K562 (cell line): ENCODE data around the gene POLR3GL. TPM values are rescaled to one million over a fixed set of nuclear protein-coding genes. Genes with fewer than 3 reads are reported as not detected.
"Not testable (repeated sequence)": the region's sequence is repeated elsewhere in the genome, so short reads cannot be mapped to it uniquely, and the experiment has no call there.

Experiments
- ARID1B ChIP-seq: fragments of 450-650 bp; IDR thresholded peaks from 2 replicates; pipeline ENCODE4 v1.6.1; 2016; ENCODE audit warnings: antibody characterized with exemption, mild to moderate bottlenecking, inconsistent platforms
- DACH1 ChIP-seq: fragments of 450-650 bp; IDR thresholded peaks from 2 replicates; pipeline ENCODE4 v1.6.1; 2018; ENCODE audit not compliant: partially characterized antibody
- KDM1A ChIP-seq, 2 experiments: fragments of 450-650 bp; IDR thresholded peaks; 2 replicates each; pipeline ENCODE4 v1.6.1; 2016; ENCODE audit warnings: mild to moderate bottlenecking in 2 of 2
- LEF1 ChIP-seq: fragments of 450-650 bp; IDR thresholded peaks from 2 replicates; pipeline ENCODE4 v1.6.1; 2016; ENCODE audit warnings: mild to moderate bottlenecking
- SMARCE1 ChIP-seq: fragments of 450-650 bp; IDR thresholded peaks from 2 replicates; pipeline ENCODE4 v1.7.1; 2016; ENCODE audit warnings: mild to moderate bottlenecking
- SP1 ChIP-seq: sonication (generic); formaldehyde crosslinking; IDR thresholded peaks from 2 replicates; pipeline ENCODE4 v1.8.1; 2022; ENCODE audit warnings: mild to moderate bottlenecking, missing genetic modification reagents
- ZNF589 ChIP-seq: fragments of 200-800 bp; sonication (Bioruptor generic); IDR thresholded peaks from 2 replicates; pipeline ENCODE4 v1.6.1; 2016; ENCODE audit warnings: low read depth, missing genetic modification characterization, missing compliant biosample characterization
- ZSCAN32 ChIP-seq: fragments of 450-650 bp; formaldehyde crosslinking; IDR thresholded peaks from 2 replicates; pipeline ENCODE4 v1.4.0; 2020; ENCODE audit warnings: mild to moderate bottlenecking, moderate library complexity
- polyA plus RNA-seq, 8 experiments: library from polyadenylated mRNA; depleted of rRNA in 4 of 8; stranded (reverse) in 5 of 8; unstranded in 3 of 8; fragments of >200 nt; fragmentation: Nextera tagmentation in 2 of 8; fragmentation: Illumina TruSeq in 1 of 8; extraction: Ambion mirVana in 2 of 8; extraction: Trizol in 1 of 8; gene quantifications; 2 replicates each; pipeline versions ENCODE4 v1.2.1 to v1.2.3, GENCODE V29; 2011 to 2014; ENCODE audit warnings: inconsistent platforms in 1 of 8, missing spikeins in 1 of 8
- total RNA-seq, 7 experiments: library from RNA; depleted of rRNA in 6 of 7; stranded (reverse); fragments of >200 nt in 6 of 7; fragmentation: Illumina TruSeq in 2 of 7; extraction: Trizol in 2 of 7; gene quantifications; 2 replicates each; pipeline versions ENCODE4 v1.2.1 to v1.2.3, GENCODE V29; 2011 to 2021; ENCODE audit warnings: low replicate concordance in 1 of 7
- TF ChIP-seq, protein P1 (sequence below): sonication (generic); formaldehyde crosslinking; IDR thresholded peaks from 2 replicates; pipeline ENCODE4 v1.8.0; 2023; ENCODE audit warnings: mild to moderate bottlenecking, missing genetic modification reagents
- TF ChIP-seq, protein P2 (sequence below): sonication (generic); formaldehyde crosslinking; IDR thresholded peaks from 2 replicates; pipeline ENCODE4 v1.9.0; 2022; ENCODE audit warnings: mild to moderate bottlenecking, missing genetic modification reagents
- TF ChIP-seq, protein P3 (sequence below): fragments of 450-650 bp; IDR thresholded peaks from 2 replicates; pipeline ENCODE4 v1.6.1; 2016; ENCODE audit warnings: antibody characterized with exemption
- TF ChIP-seq, protein P4 (sequence below): sonication (generic); formaldehyde crosslinking; IDR thresholded peaks from 2 replicates; pipeline ENCODE4 v1.8.1; 2023; ENCODE audit warnings: missing genetic modification reagents, mild to moderate bottlenecking, borderline replicate concordance
- TF ChIP-seq, protein P5 (sequence below), 2 experiments: IDR thresholded peaks in 1 of 2; conservative IDR thresholded peaks in 1 of 2; 2 replicates each; pipeline ENCODE4 v1.6.1; 2016; ENCODE audit warnings: low read depth in 2 of 2, mild to moderate bottlenecking in 1 of 2, missing compliant biosample characterization in 1 of 2, missing genetic modification characterization in 1 of 2, moderate library complexity in 1 of 2

Gene POLR3GL
- total and polyA plus RNA-seq, 9 of the 15 experiments (the other 6 are each of a cell fraction or from before 2014, with no cell fraction given): 14.6 to 48.4 (median 38.2) TPM

DNA sequence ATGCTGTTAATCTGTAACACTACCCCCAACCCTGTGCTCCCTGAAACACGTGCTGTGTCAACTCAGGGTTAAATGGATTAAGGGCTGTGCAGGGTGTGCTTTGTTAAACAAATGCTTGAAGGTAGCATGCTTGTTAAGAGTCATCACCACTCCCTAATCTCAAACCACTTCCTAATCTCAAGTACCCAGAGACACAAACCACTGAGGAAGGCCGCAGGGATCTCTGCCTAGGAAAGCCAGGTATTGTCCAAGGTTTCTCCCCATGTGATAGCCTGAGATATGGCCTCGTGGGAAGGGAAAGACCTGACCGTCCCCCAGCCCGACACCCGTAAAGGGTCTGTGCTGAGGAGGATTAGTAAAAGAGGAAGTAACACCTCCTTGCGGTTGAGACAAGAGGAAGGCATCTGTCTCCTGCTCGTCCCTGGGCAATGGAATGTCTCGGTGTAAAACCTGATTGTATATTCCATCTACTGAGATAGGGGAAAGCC lies 31.9 kb upstream of the POLR3GL start (continued):
- TF ChIP-seq, protein P1, sequence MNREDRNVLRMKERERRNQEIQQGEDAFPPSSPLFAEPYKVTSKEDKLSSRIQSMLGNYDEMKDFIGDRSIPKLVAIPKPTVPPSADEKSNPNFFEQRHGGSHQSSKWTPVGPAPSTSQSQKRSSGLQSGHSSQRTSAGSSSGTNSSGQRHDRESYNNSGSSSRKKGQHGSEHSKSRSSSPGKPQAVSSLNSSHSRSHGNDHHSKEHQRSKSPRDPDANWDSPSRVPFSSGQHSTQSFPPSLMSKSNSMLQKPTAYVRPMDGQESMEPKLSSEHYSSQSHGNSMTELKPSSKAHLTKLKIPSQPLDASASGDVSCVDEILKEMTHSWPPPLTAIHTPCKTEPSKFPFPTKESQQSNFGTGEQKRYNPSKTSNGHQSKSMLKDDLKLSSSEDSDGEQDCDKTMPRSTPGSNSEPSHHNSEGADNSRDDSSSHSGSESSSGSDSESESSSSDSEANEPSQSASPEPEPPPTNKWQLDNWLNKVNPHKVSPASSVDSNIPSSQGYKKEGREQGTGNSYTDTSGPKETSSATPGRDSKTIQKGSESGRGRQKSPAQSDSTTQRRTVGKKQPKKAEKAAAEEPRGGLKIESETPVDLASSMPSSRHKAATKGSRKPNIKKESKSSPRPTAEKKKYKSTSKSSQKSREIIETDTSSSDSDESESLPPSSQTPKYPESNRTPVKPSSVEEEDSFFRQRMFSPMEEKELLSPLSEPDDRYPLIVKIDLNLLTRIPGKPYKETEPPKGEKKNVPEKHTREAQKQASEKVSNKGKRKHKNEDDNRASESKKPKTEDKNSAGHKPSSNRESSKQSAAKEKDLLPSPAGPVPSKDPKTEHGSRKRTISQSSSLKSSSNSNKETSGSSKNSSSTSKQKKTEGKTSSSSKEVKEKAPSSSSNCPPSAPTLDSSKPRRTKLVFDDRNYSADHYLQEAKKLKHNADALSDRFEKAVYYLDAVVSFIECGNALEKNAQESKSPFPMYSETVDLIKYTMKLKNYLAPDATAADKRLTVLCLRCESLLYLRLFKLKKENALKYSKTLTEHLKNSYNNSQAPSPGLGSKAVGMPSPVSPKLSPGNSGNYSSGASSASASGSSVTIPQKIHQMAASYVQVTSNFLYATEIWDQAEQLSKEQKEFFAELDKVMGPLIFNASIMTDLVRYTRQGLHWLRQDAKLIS (CRISPR knock-in tag): peak; percentile 68; the same call in 1 of the 2 replicates
- peak; percentile 77 for TF ChIP-seq LEF1
- TF ChIP-seq, protein P2, sequence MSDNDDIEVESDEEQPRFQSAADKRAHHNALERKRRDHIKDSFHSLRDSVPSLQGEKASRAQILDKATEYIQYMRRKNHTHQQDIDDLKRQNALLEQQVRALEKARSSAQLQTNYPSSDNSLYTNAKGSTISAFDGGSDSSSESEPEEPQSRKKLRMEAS (CRISPR knock-in tag): peak; percentile 98
- TF ChIP-seq, protein P3, sequence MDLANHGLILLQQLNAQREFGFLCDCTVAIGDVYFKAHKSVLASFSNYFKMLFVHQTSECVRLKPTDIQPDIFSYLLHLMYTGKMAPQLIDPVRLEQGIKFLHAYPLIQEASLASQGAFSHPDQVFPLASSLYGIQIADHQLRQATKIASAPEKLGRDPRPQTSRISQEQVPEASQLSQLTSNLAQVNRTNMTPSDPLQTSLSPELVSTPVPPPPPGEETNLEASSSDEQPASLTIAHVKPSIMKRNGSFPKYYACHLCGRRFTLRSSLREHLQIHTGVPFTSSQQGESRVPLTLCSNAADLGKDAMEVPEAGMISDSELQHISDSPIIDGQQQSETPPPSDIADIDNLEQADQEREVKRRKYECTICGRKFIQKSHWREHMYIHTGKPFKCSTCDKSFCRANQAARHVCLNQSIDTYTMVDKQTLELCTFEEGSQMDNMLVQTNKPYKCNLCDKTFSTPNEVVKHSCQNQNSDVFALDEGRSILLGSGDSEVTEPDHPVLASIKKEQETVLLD: peak; percentile 58; the same call in 1 of the 2 replicates
- TF ChIP-seq ZNF589 (CRISPR knock-in tag): peak; percentile 86
- TF ChIP-seq KDM1A (IDR thresholded peaks at IDR 0.05): peak; percentile 99
- peak; percentile 97 for TF ChIP-seq SMARCE1
- TF ChIP-seq ARID1B: peak; percentile 96
- TF ChIP-seq, protein P4, sequence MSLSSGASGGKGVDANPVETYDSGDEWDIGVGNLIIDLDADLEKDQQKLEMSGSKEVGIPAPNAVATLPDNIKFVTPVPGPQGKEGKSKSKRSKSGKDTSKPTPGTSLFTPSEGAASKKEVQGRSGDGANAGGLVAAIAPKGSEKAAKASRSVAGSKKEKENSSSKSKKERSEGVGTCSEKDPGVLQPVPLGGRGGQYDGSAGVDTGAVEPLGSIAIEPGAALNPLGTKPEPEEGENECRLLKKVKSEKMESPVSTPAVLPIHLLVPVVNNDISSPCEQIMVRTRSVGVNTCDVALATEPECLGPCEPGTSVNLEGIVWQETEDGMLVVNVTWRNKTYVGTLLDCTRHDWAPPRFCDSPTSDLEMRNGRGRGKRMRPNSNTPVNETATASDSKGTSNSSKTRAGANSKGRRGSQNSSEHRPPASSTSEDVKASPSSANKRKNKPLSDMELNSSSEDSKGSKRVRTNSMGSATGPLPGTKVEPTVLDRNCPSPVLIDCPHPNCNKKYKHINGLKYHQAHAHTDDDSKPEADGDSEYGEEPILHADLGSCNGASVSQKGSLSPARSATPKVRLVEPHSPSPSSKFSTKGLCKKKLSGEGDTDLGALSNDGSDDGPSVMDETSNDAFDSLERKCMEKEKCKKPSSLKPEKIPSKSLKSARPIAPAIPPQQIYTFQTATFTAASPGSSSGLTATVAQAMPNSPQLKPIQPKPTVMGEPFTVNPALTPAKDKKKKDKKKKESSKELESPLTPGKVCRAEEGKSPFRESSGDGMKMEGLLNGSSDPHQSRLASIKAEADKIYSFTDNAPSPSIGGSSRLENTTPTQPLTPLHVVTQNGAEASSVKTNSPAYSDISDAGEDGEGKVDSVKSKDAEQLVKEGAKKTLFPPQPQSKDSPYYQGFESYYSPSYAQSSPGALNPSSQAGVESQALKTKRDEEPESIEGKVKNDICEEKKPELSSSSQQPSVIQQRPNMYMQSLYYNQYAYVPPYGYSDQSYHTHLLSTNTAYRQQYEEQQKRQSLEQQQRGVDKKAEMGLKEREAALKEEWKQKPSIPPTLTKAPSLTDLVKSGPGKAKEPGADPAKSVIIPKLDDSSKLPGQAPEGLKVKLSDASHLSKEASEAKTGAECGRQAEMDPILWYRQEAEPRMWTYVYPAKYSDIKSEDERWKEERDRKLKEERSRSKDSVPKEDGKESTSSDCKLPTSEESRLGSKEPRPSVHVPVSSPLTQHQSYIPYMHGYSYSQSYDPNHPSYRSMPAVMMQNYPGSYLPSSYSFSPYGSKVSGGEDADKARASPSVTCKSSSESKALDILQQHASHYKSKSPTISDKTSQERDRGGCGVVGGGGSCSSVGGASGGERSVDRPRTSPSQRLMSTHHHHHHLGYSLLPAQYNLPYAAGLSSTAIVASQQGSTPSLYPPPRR (CRISPR knock-in tag): peak; percentile 86; the same call in 1 of the 2 replicates
- peak; percentile 77 for TF ChIP-seq ZSCAN32 (CRISPR knock-in tag)
- TF ChIP-seq, protein P5, sequence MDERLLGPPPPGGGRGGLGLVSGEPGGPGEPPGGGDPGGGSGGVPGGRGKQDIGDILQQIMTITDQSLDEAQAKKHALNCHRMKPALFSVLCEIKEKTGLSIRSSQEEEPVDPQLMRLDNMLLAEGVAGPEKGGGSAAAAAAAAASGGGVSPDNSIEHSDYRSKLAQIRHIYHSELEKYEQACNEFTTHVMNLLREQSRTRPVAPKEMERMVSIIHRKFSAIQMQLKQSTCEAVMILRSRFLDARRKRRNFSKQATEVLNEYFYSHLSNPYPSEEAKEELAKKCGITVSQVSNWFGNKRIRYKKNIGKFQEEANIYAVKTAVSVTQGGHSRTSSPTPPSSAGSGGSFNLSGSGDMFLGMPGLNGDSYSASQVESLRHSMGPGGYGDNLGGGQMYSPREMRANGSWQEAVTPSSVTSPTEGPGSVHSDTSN (CRISPR knock-in tag; IDR thresholded peaks at IDR 0.05; ENCODE audit: low read depth): not testable (repeated sequence)
- TF ChIP-seq, protein P5 (tag; conservative IDR thresholded peaks at IDR 0.05; ENCODE audit: low read depth): peak; percentile 56
- peak; percentile 28 for TF ChIP-seq DACH1
- peak; percentile 76; the same call in 1 of the 2 replicates for TF ChIP-seq SP1 (CRISPR knock-in tag)
